GM23248 (cell line): ENCODE measurements around the gene ZNF586. TPM values are rescaled to one million over a fixed set of nuclear protein-coding genes. Genes with fewer than 3 reads are reported as not detected.

Experiments
- DNase-seq: peaks from one replicate; pipeline ENCODE4 v3.0.0-alpha.2; 2015
- H2AFZ ChIP-seq: fragments of 200-600 bp; sonication (generic); 2 replicates; pipeline ENCODE4 v1.6.1; 2016; ENCODE audit warnings: antibody characterized with exemption
- H3F3A ChIP-seq: fragments of 200-600 bp; sonication (generic); 2 replicates; pipeline ENCODE4 v1.6.1; 2016; ENCODE audit warnings: mild to moderate bottlenecking, antibody characterized with exemption, mixed run types; ENCODE audit not compliant: insufficient read depth
- H3K27ac ChIP-seq: fragments of 200-600 bp; sonication (generic); 2 replicates; pipeline ENCODE4 v1.5.1; 2016; ENCODE audit warnings: mild to moderate bottlenecking
- H3K27me3 ChIP-seq: fragments of 200-600 bp; sonication (generic); replicated peaks from 2 replicates; pipeline ENCODE4 v1.6.1; 2016; ENCODE audit warnings: mild to moderate bottlenecking; ENCODE audit not compliant: insufficient read depth
- H3K36me3 ChIP-seq: fragments of 200-600 bp; sonication (generic); 2 replicates; pipeline ENCODE4 v1.6.1; 2016; ENCODE audit warnings: low read depth, mild to moderate bottlenecking
- H3K4me1 ChIP-seq: fragments of 200-600 bp; sonication (generic); 2 replicates; pipeline ENCODE4 v1.6.1; 2016; ENCODE audit warnings: mild to moderate bottlenecking; ENCODE audit not compliant: insufficient read depth
- H3K4me2 ChIP-seq: fragments of 200-600 bp; sonication (generic); one replicate; pipeline ENCODE4 v1.6.1; 2016; ENCODE audit warnings: mild to moderate bottlenecking; ENCODE audit not compliant: unreplicated experiment
- H3K4me3 ChIP-seq: fragments of 200-600 bp; sonication (generic); 2 replicates; pipeline ENCODE4 v1.5.1; 2016; ENCODE audit warnings: mild to moderate bottlenecking
- H3K79me2 ChIP-seq: fragments of 200-600 bp; sonication (generic); 2 replicates; pipeline ENCODE4 v1.6.1; 2016; ENCODE audit warnings: mild to moderate bottlenecking; ENCODE audit not compliant: insufficient read depth
- H3K9ac ChIP-seq: fragments of 200-600 bp; sonication (generic); 2 replicates; pipeline ENCODE4 v1.6.1; 2016; ENCODE audit warnings: mild to moderate bottlenecking
- H3K9me2 ChIP-seq: fragments of 200-600 bp; sonication (generic); 2 replicates; pipeline ENCODE4 v1.6.1; 2016; ENCODE audit warnings: mixed run types, mild to moderate bottlenecking, moderate library complexity; ENCODE audit not compliant: insufficient read depth
- H3K9me3 ChIP-seq: fragments of 200-600 bp; sonication (generic); one replicate; pipeline ENCODE4 v1.6.1; 2017; ENCODE audit warnings: low read depth
- H4K20me1 ChIP-seq: fragments of 200-600 bp; sonication (generic); 2 replicates; pipeline ENCODE4 v1.6.0; 2016; ENCODE audit not compliant: insufficient read depth
- EZH2 ChIP-seq: fragments of 200-600 bp; sonication (generic); IDR thresholded peaks from 2 replicates; pipeline ENCODE4 v1.6.1; 2018; ENCODE audit warnings: antibody characterized with exemption, mild to moderate bottlenecking; ENCODE audit not compliant: insufficient read depth, poor library complexity, severe bottlenecking
- EZH2phosphoT487 ChIP-seq: fragments of 200-600 bp; sonication (generic); IDR thresholded peaks from 2 replicates; pipeline ENCODE4 v1.6.1; 2018; ENCODE audit warnings: antibody characterized with exemption, moderate library complexity, mild to moderate bottlenecking, low read depth; ENCODE audit not compliant: insufficient read depth
- WGBS, 2 experiments: methylation state at CpG; one replicate each; pipeline ENCODE4 v1.1.6; 2015 to 2017; ENCODE audit warnings: low lambda C conversion rate in 2 of 2, low coverage in 1 of 2; ENCODE audit errors: missing lambda C conversion rate in 2 of 2; 5-methylcytosine and 5-hydroxymethylcytosine counted together
- in situ Hi-C: fragments of 300-500 bp; cut with MboI; formaldehyde crosslinking; loops from 2 replicates; pipeline ENCODE4 v1.15.0; 2020
- polyA plus RNA-seq: library from polyadenylated mRNA; unstranded; fragments of >200 nt; fragmentation: Nextera tagmentation; extraction: Ambion mirVana; gene quantifications from 2 replicates; pipeline ENCODE4 v1.2.1, GENCODE V29; 2016
- total RNA-seq: library from RNA; depleted of rRNA; stranded (reverse); fragments of >200 nt; shearing (Covaris generic); gene quantifications from 2 replicates; pipeline ENCODE4 v1.2.3, GENCODE V29; 2014; rRNA removed

Gene ZNF586
- total and polyA plus RNA-seq, 2 experiments from 2014 or later: 5.1 to 20.6 TPM

GRCh38 chr19:57825511-57825910 lies 56.0 kb downstream of the ZNF586 start:
- H3K27ac ChIP-seq: no peak overlapping the region
- H3K9me3 ChIP-seq: no peaks in the 10 kb centered on the region
- H2AFZ ChIP-seq: no peak overlapping the region
- peaks cover 3% of the 10 kb centered on the region; the same call in 1 of the 2 replicates for H4K20me1 ChIP-seq
- 0 out of 2 replicates have a peak, but pooled peaks cover 5% of the 10 kb centered on the region for H3F3A ChIP-seq
- H3K9me2 ChIP-seq: no peaks in the 10 kb centered on the region
- WGBS, 2 experiments: 72 to 77% methylated on average over 6 of the region's 6 CpGs
- TF ChIP-seq EZH2phosphoT487 (no peak), EZH2 (no peak)
- DNase-seq: no peak
- H3K4me3 ChIP-seq: no peak overlapping the region
- in situ Hi-C loops: no loop called here
- no peaks in the 10 kb centered on the region for H3K36me3 ChIP-seq
- peaks cover 100% of the 10 kb centered on the region for H3K79me2 ChIP-seq
- no peaks in the 10 kb centered on the region for H3K27me3 ChIP-seq
- no peak overlapping the region for H3K9ac ChIP-seq
- H3K4me2 ChIP-seq: no peak overlapping the region
- H3K4me1 ChIP-seq: peaks cover 3% of the 10 kb centered on the region; the same call in 1 of the 2 replicates

- Histone ChIP-seq H3K79me2 (peaks cover 86% of the 10 kb centered on the region), H3K9me3 (no peaks in the 10 kb centered on the region), H3K36me3 (no peaks in the 10 kb centered on the region), H3K9ac (no peak overlapping the region), H3K27me3 (no peaks in the 10 kb centered on the region), H3K4me1 (no peaks in the 10 kb centered on the region), H4K20me1 (no peaks in the 10 kb centered on the region), H3K4me3 (no peak overlapping the region), H3K9me2 (no peaks in the 10 kb centered on the region), H2AFZ (no peak overlapping the region), H3K27ac (no peak overlapping the region), H3F3A (0 out of 2 replicates have a peak, but pooled peaks cover 5% of the 10 kb centered on the region), H3K4me2 (no peak overlapping the region)
- no peak for DNase-seq
- in situ Hi-C loops: no loop called here
- TF ChIP-seq EZH2phosphoT487 (no peak), EZH2 (no peak)
- WGBS, 2 experiments: 65 to 71% methylated on average over 5 of the region's 5 CpGs
Measured at GRCh38 chr19:57829316-57829715, 59.8 kb downstream of the ZNF586 start.

GRCh38 chr19:57830071-57830602 lies 60.7 kb downstream of the ZNF586 start, which contains the start of gene ZNF587B:
ZNF587B (plus strand) TSS chr19:57830299; CDS start chr19:57830529, 230 bp downstream.
- Histone ChIP-seq H3K9ac (peak within 1 kb of the TSS; percentile 62), H3K4me3 (peak within 1 kb of the TSS; percentile 64), H2AFZ (peak within 1 kb of the TSS; percentile 80), H3K36me3 (no peaks in the 10 kb centered on the region), H3K27me3 (no peaks in the 10 kb centered on the region), H3K9me3 (no peaks in the 10 kb centered on the region), H3K4me2 (peak within 1 kb of the TSS; percentile 76), H4K20me1 (no peaks in the 10 kb centered on the region), H3K4me1 (no peaks in the 10 kb centered on the region), H3K79me2 (peaks cover 78% of the 10 kb centered on the region), H3K27ac (peak within 1 kb of the TSS; percentile 31; the same call in 1 of the 2 replicates), H3K9me2 (no peaks in the 10 kb centered on the region), H3F3A (no peaks in the 10 kb centered on the region)
- DNase-seq: peak; percentile 64
- WGBS, 2 experiments: 31 to 32% methylated on average over 22 of the region's 22 CpGs
- in situ Hi-C loops: no loop called here
- no peak for TF ChIP-seq EZH2
- no peak for TF ChIP-seq EZH2phosphoT487

Other genes starting within 250 kb of the ZNF586 start
- 3.5 and 5.6 TPM in 2 replicates for gene ZNF549, start 242.3 kb upstream of the ZNF586 start, total RNA-seq
- gene ZNF549, start 242.3 kb upstream of the ZNF586 start, polyA plus RNA-seq: 3.5 and 4.2 TPM in 2 replicates
- 7.3 and 12.0 TPM in 2 replicates for gene ZNF550, start 209.8 kb upstream of the ZNF586 start, total RNA-seq
- 3.5 and 4.4 TPM in 2 replicates for gene ZNF550, start 209.8 kb upstream of the ZNF586 start, polyA plus RNA-seq
- 3.2 and 5.9 TPM in 2 replicates for gene ZNF416, start 190.8 kb upstream of the ZNF586 start, total RNA-seq
- gene ZNF416, start 190.8 kb upstream of the ZNF586 start, polyA plus RNA-seq: 4.9 and 5.8 TPM in 2 replicates
- gene ZIK1, start 185.5 kb upstream of the ZNF586 start, total RNA-seq: 5.3 and 10.4 TPM in 2 replicates
- gene ZIK1, start 185.5 kb upstream of the ZNF586 start, polyA plus RNA-seq: 3.2 and 3.4 TPM in 2 replicates
- 3.7 and 5.1 TPM in 2 replicates for gene ZNF530, start 169.8 kb upstream of the ZNF586 start, total RNA-seq
- gene ZNF530, start 169.8 kb upstream of the ZNF586 start, polyA plus RNA-seq: 2.4 and 2.6 TPM in 2 replicates
- gene ZNF134, start 155.4 kb upstream of the ZNF586 start, total RNA-seq: 23.6 and 27.6 TPM in 2 replicates
- 9.5 and 10.0 TPM in 2 replicates for gene ZNF134, start 155.4 kb upstream of the ZNF586 start, polyA plus RNA-seq
- gene ZNF211, start 136.5 kb upstream of the ZNF586 start, total RNA-seq: 8.3 and 11.1 TPM in 2 replicates
- gene ZNF211, start 136.5 kb upstream of the ZNF586 start, polyA plus RNA-seq: 5.5 and 5.7 TPM in 2 replicates
- not detected in 2 replicates for gene ZSCAN4, start 100.7 kb upstream of the ZNF586 start, total RNA-seq
- gene ZSCAN4, start 100.7 kb upstream of the ZNF586 start, polyA plus RNA-seq: not detected in 2 replicates
- 6.3 and 7.1 TPM in 2 replicates for gene ZNF551, start 87.7 kb upstream of the ZNF586 start, total RNA-seq
- 1.9 and 2.6 TPM in 2 replicates for gene ZNF551, start 87.7 kb upstream of the ZNF586 start, polyA plus RNA-seq
- gene ZNF154, start 60.5 kb upstream of the ZNF586 start, total RNA-seq: 2.0 and 2.2 TPM in 2 replicates
- 2.0 and 2.6 TPM in 2 replicates for gene ZNF154, start 60.5 kb upstream of the ZNF586 start, polyA plus RNA-seq
- 7.2 and 8.4 TPM in 2 replicates for gene ZNF671, start 42.1 kb upstream of the ZNF586 start, total RNA-seq
- gene ZNF671, start 42.1 kb upstream of the ZNF586 start, polyA plus RNA-seq: 6.8 and 6.9 TPM in 2 replicates
- gene ZNF776, start 22.9 kb upstream of the ZNF586 start, total RNA-seq: 6.7 and 9.4 TPM in 2 replicates
- 3.7 and 3.9 TPM in 2 replicates for gene ZNF776, start 22.9 kb upstream of the ZNF586 start, polyA plus RNA-seq
- 2.9 and 4.3 TPM in 2 replicates for gene ZNF552, start 45.2 kb downstream of the ZNF586 start, total RNA-seq
- gene ZNF552, start 45.2 kb downstream of the ZNF586 start, polyA plus RNA-seq: 2.7 and 3.2 TPM in 2 replicates
- 10.1 and 14.0 TPM in 2 replicates for gene ZNF587B, start 60.6 kb downstream of the ZNF586 start, total RNA-seq
- 5.1 TPM in 2 replicates for gene ZNF587B, start 60.6 kb downstream of the ZNF586 start, polyA plus RNA-seq
- gene ZNF587, start 80.2 kb downstream of the ZNF586 start, total RNA-seq: 10.0 and 14.3 TPM in 2 replicates
- gene ZNF587, start 80.2 kb downstream of the ZNF586 start, polyA plus RNA-seq: 6.9 and 8.0 TPM in 2 replicates
- 3.3 and 3.6 TPM in 2 replicates for gene ZNF814, start 119.4 kb downstream of the ZNF586 start, total RNA-seq
- gene ZNF814, start 119.4 kb downstream of the ZNF586 start, polyA plus RNA-seq: 11.7 and 14.1 TPM in 2 replicates
- gene ZNF417, start 146.9 kb downstream of the ZNF586 start, total RNA-seq: 9.8 and 14.7 TPM in 2 replicates
- 3.6 and 5.1 TPM in 2 replicates for gene ZNF417, start 146.9 kb downstream of the ZNF586 start, polyA plus RNA-seq
- 2.6 and 2.8 TPM in 2 replicates for gene ZNF418, start 165.7 kb downstream of the ZNF586 start, total RNA-seq
- 1.0 and 2.2 TPM in 2 replicates for gene ZNF418, start 165.7 kb downstream of the ZNF586 start, polyA plus RNA-seq
- gene ZNF256, start 178.0 kb downstream of the ZNF586 start, total RNA-seq: 1.5 and 5.2 TPM in 2 replicates
- 3.1 and 3.3 TPM in 2 replicates for gene ZNF256, start 178.0 kb downstream of the ZNF586 start, polyA plus RNA-seq
- 0.25 TPM in 1 of 2 replicates, not detected in the other for gene C19orf18, start 204.9 kb downstream of the ZNF586 start, total RNA-seq
- gene C19orf18, start 204.9 kb downstream of the ZNF586 start, polyA plus RNA-seq: 0.79 and 1.0 TPM in 2 replicates
- gene ZNF606, start 233.1 kb downstream of the ZNF586 start, total RNA-seq: 15.0 and 17.2 TPM in 2 replicates
- 8.0 and 8.1 TPM in 2 replicates for gene ZNF606, start 233.1 kb downstream of the ZNF586 start, polyA plus RNA-seq